ENCODE measurements around the gene KLHDC2.

DNA sequence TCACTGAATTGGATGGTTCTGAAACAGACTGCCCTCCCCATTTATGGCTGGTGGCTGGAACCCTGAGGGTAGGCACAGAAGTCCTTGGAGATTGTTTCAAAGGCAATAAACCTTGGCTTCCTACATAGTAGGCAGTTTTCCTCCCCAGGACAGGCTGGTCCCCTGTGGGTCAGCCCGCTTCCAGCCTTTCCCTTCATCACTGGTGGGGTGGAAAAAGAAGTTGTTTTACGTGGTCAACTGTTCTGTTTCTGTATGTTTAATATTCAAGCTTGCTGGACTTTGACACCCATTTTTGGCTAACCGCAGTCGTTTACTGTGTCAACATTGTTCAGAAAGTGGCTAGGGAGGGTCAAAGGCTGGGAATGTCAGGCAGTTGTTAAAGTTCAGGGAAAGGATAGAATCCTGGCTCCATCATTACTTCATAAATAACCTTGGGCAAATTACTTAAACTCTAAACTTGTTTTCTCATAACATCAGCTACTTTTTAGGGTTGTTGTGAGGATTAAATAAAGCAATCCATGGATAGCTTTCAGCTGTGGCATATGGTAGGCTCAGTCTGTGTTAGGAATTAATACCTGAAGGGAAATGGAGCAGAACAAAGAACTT lies 2.4 kb downstream of the KLHDC2 start:
- no peak for TF ChIP-seq CTCF (IDR thresholded peaks at IDR 0.05)
- no peak for TF ChIP-seq EZH2 (IDR thresholded peaks at IDR 0.05; ENCODE audit: borderline replicate concordance, insufficient read depth, low read depth, low read length, poor library complexity, severe bottlenecking)
